SJSA1 (cell line): ENCODE data around the gene DNAH10. TPM values are rescaled to one million over a fixed set of nuclear protein-coding genes. Genes with fewer than 3 reads are reported as not detected.

Experiments used
- DNase-seq, 2 experiments: peaks; one replicate each; pipeline ENCODE4 v3.0.0-alpha.2; 2015 to 2020; ENCODE audit warnings: low spot score in 2 of 2, low read depth in 1 of 2
- H3K27ac ChIP-seq: fragments of 250-450 bp; sonication (Bioruptor Pico); 2 replicates; pipeline ENCODE4 v1.5.1; 2020; ENCODE audit warnings: mild to moderate bottlenecking, moderate library complexity
- H3K27me3 ChIP-seq: fragments of 250-450 bp; sonication (Bioruptor Pico); replicated peaks from 2 replicates; pipeline ENCODE4 v1.5.1; 2020; ENCODE audit warnings: mild to moderate bottlenecking, moderate library complexity
- H3K36me3 ChIP-seq: fragments of 250-450 bp; sonication (Bioruptor Pico); 2 replicates; pipeline ENCODE4 v1.5.1; 2020; ENCODE audit warnings: mild to moderate bottlenecking
- H3K4me1 ChIP-seq: fragments of 250-450 bp; sonication (Bioruptor Pico); replicated peaks from 2 replicates; pipeline ENCODE4 v1.6.1; 2021; ENCODE audit warnings: mild to moderate bottlenecking
- H3K4me3 ChIP-seq: fragments of 250-450 bp; sonication (Bioruptor Pico); 2 replicates; pipeline ENCODE4 v1.5.1; 2020; ENCODE audit warnings: mild to moderate bottlenecking
- H3K9me3 ChIP-seq: fragments of 250-450 bp; sonication (Bioruptor Pico); replicated peaks from 2 replicates; pipeline ENCODE4 v1.5.1; 2020; ENCODE audit warnings: mild to moderate bottlenecking
- total RNA-seq: library from RNA; depleted of rRNA; stranded (reverse); fragments of >200 nt; shearing (Covaris generic); gene quantifications from 2 replicates; pipeline ENCODE4 v1.2.3, GENCODE V29; 2014

The DNAH10 gene
- total RNA-seq, 1 experiment from 2014 or later = 1.00 TPM

- no peak for DNase-seq
- H3K36me3 ChIP-seq = no peaks in the 10 kb centered on the region; the same call in none of the 2 replicates
- peaks cover 9% of the 10 kb centered on the region for H3K4me1 ChIP-seq
- no peak overlapping the region for H3K4me3 ChIP-seq
- no peaks in the 10 kb centered on the region for H3K9me3 ChIP-seq
- H3K27me3 ChIP-seq = peaks cover 11% of the 10 kb centered on the region
- no peak overlapping the region for H3K27ac ChIP-seq
Measured at GRCh38 chr12:123757561-123757960, 4.5 kb upstream of the DNAH10 start.

DNA sequence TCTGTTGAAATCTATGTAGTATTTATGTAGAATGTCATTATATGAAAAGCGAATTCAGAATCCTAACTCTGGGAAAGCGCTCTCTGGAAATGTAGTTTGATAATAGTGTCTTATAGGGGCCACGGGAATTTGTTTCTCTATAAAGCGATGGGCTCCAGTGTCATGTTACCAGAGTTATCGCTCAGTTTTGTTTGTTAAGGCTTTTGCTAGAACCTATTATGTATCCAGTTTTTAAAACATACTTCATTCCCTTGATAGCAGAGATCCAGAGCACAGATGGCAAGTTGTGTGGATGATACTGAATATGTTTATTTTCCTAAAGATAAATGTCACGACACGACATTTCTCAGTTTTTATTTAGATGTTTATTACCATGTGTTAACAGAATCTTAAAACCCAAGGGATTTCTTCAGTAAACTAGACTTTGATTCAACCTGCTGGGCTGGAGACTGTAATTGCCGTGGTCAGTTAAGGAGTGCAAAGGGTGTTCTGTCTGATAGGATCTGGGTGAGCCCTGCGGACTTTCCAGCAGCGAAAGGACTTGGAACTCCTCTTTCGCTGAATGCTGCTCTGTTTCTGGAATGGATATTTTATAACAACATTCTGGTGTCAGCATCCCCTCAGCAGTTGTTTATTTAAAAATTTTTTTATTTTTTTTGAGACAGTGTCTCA, 1.7 kb upstream of the DNAH10 start:
- H3K4me1 ChIP-seq = peaks cover 9% of the 10 kb centered on the region
- H3K36me3 ChIP-seq = no peaks in the 10 kb centered on the region; the same call in 1 of the 2 replicates
- H3K27ac ChIP-seq = no peak overlapping the region
- peaks cover 16% of the 10 kb centered on the region for H3K27me3 ChIP-seq
- H3K4me3 ChIP-seq = no peak overlapping the region
- H3K9me3 ChIP-seq = no peaks in the 10 kb centered on the region
- no peak for DNase-seq

DNA sequence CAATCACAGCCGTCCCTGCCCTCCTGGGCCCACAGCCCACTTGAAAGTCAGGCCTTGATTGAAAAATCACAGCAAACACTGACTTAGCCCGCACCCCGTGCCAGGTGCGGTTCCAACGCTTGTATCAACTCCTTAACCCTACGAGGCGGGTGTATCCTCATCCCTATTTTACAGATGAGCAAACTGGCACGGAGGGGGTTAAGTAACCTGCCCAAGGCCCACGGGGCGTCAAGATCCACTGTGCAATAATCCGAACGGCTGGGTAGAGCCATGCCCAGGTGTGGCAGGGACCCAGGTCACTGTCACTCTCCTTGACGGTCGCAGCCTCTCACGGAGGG, 583 bp downstream of the DNAH10 start:
- H3K36me3 ChIP-seq = no peaks in the 10 kb centered on the region
- peaks cover 9% of the 10 kb centered on the region for H3K4me1 ChIP-seq
- no peaks in the 10 kb centered on the region for H3K9me3 ChIP-seq
- DNase-seq = no peak
- H3K27me3 ChIP-seq = peaks cover 16% of the 10 kb centered on the region
- no peak overlapping the region for H3K4me3 ChIP-seq
- H3K27ac ChIP-seq = no peak overlapping the region

GRCh38 chr12:123763093-123763492, 992 bp downstream of the DNAH10 start:
- Histone ChIP-seq H3K27ac (no peak overlapping the region), H3K4me1 (peaks cover 9% of the 10 kb centered on the region), H3K9me3 (no peaks in the 10 kb centered on the region), H3K27me3 (peaks cover 16% of the 10 kb centered on the region), H3K36me3 (no peaks in the 10 kb centered on the region), H3K4me3 (no peak overlapping the region)
- no peak for DNase-seq

DNA sequence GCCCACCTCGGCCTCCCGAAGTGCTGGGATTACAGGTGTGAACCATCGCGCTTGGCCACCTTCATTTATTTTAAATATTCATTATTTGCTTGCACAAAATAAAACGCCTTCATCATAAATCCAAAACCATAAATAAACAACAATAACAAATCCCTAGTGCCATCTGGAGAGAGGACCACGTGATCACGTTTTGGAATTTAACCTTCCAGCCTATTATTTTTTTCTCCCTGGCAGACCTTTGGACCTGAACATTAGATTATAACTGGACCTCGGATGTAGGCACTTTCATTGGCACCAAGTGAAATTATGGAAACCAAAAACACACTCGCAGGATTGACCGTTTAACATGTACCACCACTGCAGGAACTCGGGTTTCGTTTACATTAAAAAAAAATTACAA, 2.0 kb downstream of the DNAH10 start:
- H3K4me3 ChIP-seq = no peak overlapping the region
- no peak for DNase-seq
- no peaks in the 10 kb centered on the region for H3K36me3 ChIP-seq
- H3K9me3 ChIP-seq = no peaks in the 10 kb centered on the region
- H3K4me1 ChIP-seq = peaks cover 9% of the 10 kb centered on the region
- H3K27me3 ChIP-seq = peaks cover 16% of the 10 kb centered on the region
- no peak overlapping the region for H3K27ac ChIP-seq

DNA sequence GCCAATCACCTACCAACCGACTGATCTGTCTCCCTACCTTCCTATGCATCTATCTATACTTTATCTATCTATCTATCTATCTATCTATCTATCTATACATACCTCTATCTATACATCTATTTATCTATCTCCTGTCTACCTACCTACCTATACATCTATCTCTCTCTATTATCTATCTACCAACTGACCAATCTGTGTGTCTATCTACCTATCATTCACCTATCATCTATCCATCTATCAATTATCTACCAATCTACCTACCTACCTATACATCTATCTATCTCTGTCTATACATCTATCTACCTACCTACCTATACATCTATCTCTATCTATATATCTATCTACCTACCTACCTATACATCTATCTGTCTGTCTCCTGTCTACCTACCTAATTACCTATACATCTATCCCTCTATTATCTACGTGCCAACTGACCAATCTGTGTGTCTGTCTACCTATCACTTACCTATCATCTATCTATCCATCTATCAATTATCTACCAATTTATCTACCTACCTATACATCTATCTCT, 3.5 kb downstream of the DNAH10 start:
- Histone ChIP-seq H3K9me3 (no peaks in the 10 kb centered on the region), H3K27ac (no peak overlapping the region), H3K4me3 (no peak overlapping the region), H3K27me3 (peaks cover 16% of the 10 kb centered on the region), H3K36me3 (no peaks in the 10 kb centered on the region), H3K4me1 (peaks cover 9% of the 10 kb centered on the region)
- DNase-seq = no peak

DNA sequence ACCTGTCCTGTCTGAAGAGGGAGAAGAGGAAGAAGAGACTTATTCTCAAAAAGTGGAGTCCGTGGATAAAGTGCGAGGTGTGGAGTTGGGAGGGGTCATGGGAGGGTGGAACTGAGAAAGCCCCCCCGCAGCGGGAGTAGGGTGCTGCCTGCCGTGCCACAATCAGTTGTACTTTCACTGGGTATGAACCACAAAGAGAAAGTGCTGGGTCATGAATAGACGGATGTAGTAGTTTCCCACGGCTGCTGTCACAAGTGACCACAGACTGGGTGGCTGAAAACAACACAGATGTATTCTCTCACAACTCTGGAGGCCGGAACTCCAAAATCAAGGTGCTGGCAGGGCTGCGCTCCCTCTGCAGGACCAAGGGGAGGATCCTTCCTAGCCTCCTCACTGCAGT, 5.5 kb downstream of the DNAH10 start:
- Histone ChIP-seq H3K4me1 (no peaks in the 10 kb centered on the region), H3K27ac (no peak overlapping the region), H3K27me3 (peaks cover 5% of the 10 kb centered on the region), H3K9me3 (no peaks in the 10 kb centered on the region), H3K36me3 (no peaks in the 10 kb centered on the region), H3K4me3 (no peak overlapping the region)
- DNase-seq = no peak

- DNase-seq = no peak
- H3K9me3 ChIP-seq = no peaks in the 10 kb centered on the region
- H3K4me3 ChIP-seq = no peak overlapping the region
- no peaks in the 10 kb centered on the region for H3K36me3 ChIP-seq
- no peak overlapping the region for H3K27ac ChIP-seq
- H3K27me3 ChIP-seq = 0 out of 2 replicates have a peak, but pooled peaks cover 4% of the 10 kb centered on the region
- no peaks in the 10 kb centered on the region for H3K4me1 ChIP-seq
Measured at GRCh38 chr12:123771261-123771660, 9.2 kb downstream of the DNAH10 start.

GRCh38 chr12:123772074-123772473, 10.0 kb downstream of the DNAH10 start:
- H3K27me3 ChIP-seq = 0 out of 2 replicates have a peak, but pooled peaks cover 4% of the 10 kb centered on the region
- H3K4me1 ChIP-seq = no peaks in the 10 kb centered on the region
- H3K4me3 ChIP-seq = no peak overlapping the region
- DNase-seq = no peak
- H3K9me3 ChIP-seq = no peaks in the 10 kb centered on the region
- no peaks in the 10 kb centered on the region for H3K36me3 ChIP-seq
- H3K27ac ChIP-seq = no peak overlapping the region

DNA sequence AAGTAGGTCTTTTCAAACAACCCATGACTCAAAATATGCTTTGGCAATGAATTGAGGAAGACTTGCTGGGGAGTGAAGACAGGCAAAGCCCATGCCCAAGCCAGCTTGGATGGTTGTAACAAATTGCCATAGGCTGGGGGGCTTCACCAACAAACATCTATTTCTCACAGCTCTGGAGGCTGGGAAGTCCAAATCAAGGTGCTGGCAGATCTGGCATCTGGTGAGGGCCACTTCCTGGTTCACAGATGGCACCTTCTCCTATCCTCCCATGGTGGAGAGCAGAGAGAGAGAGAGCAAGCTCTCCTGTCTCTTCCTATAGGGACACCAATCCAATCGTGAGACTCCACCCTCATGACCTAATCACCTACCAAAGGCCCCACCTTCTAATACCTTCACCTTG, 11.3 kb downstream of the DNAH10 start:
- no peaks in the 10 kb centered on the region for H3K4me1 ChIP-seq
- no peak for DNase-seq
- no peaks in the 10 kb centered on the region for H3K9me3 ChIP-seq
- H3K36me3 ChIP-seq = no peaks in the 10 kb centered on the region
- no peak overlapping the region for H3K4me3 ChIP-seq
- H3K27ac ChIP-seq = no peak overlapping the region
- 0 out of 2 replicates have a peak, but pooled peaks cover 4% of the 10 kb centered on the region for H3K27me3 ChIP-seq

DNA sequence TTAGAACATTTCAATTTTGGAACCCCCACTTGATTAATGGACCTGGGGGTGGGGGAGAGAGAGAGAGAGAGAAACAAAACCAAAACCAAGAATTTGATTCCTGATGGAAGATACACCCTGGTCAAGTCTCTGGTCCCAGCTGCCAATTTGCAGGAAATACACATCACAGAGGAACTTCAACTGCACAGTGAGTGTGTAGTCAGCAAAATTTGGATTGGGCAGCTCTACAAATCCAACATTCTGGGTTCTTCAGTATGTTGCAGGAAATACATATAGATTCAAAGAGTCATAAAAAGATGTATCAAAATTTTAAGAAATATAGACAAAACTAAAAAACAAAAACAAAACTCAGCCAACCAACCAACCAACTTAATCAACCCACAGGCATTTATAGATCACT, 17.4 kb downstream of the DNAH10 start:
- Histone ChIP-seq H3K4me1 (no peaks in the 10 kb centered on the region), H3K9me3 (no peaks in the 10 kb centered on the region), H3K27me3 (no peaks in the 10 kb centered on the region), H3K4me3 (no peak overlapping the region), H3K36me3 (no peaks in the 10 kb centered on the region), H3K27ac (no peak overlapping the region)
- DNase-seq = no peak

GRCh38 chr12:123782997-123783792, 21.1 kb downstream of the DNAH10 start:
- Histone ChIP-seq H3K36me3 (no peaks in the 10 kb centered on the region), H3K4me1 (no peaks in the 10 kb centered on the region), H3K27me3 (no peaks in the 10 kb centered on the region), H3K9me3 (no peaks in the 10 kb centered on the region), H3K4me3 (no peak overlapping the region), H3K27ac (no peak overlapping the region)
- no peak for DNase-seq

DNA sequence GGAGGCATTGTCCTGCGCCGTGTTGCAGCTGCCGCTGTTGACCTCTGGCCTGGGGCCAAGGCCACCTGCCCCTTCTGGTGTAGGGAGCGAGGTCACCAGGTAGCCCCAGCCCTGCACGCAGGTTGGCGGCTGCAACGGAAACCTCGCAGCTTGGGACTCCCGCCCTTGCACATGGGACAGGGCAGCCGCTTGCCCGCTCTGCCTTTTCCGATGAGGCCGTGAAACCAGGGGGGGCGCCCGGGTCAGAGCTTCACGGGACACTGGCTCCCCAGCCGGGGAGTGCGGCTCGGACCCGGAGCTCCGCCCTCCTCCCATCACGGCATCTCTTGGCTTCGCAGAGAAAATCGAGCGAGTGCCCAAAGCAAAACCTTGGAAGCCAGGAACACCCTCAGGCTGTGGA, 25.4 kb downstream of the DNAH10 start:
- no peak overlapping the region for H3K27ac ChIP-seq
- H3K27me3 ChIP-seq = no peaks in the 10 kb centered on the region
- no peak overlapping the region for H3K4me3 ChIP-seq
- H3K4me1 ChIP-seq = no peaks in the 10 kb centered on the region
- no peak for DNase-seq
- H3K9me3 ChIP-seq = no peaks in the 10 kb centered on the region
- no peaks in the 10 kb centered on the region for H3K36me3 ChIP-seq

GRCh38 chr12:123788541-123788940, 26.4 kb downstream of the DNAH10 start:
- Histone ChIP-seq H3K36me3 (no peaks in the 10 kb centered on the region), H3K4me3 (no peak overlapping the region), H3K27me3 (no peaks in the 10 kb centered on the region), H3K27ac (no peak overlapping the region), H3K4me1 (no peaks in the 10 kb centered on the region), H3K9me3 (no peaks in the 10 kb centered on the region)
- DNase-seq = no peak
